Left kidney (tissue), 2 donors: ENCODE data around the gene COQ8B. TPM values are rescaled to one million over a fixed set of nuclear protein-coding genes. Genes with fewer than 3 reads are reported as not detected.
"Not testable (repeated sequence)": the region's sequence is repeated elsewhere in the genome, so short reads cannot be mapped to it uniquely, and the experiment has no call there.

Source experiments
- DNase-seq: peaks from one replicate; pipeline ENCODE4 v3.0.0-alpha.2; 2013
- polyA plus RNA-seq: library from polyadenylated mRNA; unstranded; fragments of 120-200 nt; gene quantifications from one replicate; pipeline ENCODE4 v1.2.1, GENCODE V29; 2013; ENCODE audit not compliant: insufficient read length

The COQ8B gene
- polyA plus RNA-seq, 1 donor, result 30.3 TPM

DNA sequence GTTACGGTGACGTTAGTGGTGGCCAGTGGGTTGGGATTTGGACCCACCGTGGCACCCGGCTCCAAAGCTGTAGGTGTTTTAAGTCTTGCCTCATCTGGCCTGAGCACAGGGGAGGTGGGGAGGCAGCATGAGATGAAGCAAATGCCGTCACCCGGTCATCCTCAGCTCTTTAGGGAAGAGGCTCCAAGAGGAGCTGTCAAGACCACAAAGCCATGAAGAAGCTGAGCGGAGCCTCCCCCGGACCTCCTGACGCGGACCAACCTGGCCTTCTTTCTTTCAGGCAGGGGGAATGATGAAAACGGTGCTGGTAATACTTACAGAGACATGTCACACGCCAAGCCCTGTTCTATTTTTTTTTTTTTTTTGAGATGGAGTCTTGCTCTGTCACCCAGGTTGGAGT is 26.2 kb upstream of the COQ8B start:
- no peak for DNase-seq

- no peak for DNase-seq
Observed at GRCh38 chr19:40742477-40742876, 25.8 kb upstream of the COQ8B start.

GRCh38 chr19:40741527-40742390 is 25.1 kb upstream of the COQ8B start:
- no peak for DNase-seq

DNA sequence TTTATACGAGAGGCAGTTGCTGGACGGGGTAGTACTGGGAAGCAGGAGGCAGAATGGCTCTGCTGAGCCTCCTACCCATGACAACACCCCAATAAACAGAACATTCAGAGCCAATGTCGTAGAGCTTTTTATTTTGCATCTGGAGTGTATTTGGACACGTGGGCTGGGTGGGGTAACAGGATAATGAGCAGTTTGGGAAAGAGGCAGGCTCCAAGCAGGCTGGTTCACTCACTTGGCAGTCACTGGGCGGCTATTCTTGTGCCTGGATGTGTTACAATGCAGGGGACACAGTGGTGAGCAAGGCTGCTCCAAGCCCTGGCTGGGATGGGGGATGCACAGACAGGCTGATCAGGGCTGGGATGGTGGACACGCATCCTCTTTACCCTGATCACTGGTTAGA is 24.1 kb upstream of the COQ8B start:
- DNase-seq, result no peak

- DNase-seq, result no peak
Observed at GRCh38 chr19:40739871-40740703, 23.4 kb upstream of the COQ8B start.

DNA sequence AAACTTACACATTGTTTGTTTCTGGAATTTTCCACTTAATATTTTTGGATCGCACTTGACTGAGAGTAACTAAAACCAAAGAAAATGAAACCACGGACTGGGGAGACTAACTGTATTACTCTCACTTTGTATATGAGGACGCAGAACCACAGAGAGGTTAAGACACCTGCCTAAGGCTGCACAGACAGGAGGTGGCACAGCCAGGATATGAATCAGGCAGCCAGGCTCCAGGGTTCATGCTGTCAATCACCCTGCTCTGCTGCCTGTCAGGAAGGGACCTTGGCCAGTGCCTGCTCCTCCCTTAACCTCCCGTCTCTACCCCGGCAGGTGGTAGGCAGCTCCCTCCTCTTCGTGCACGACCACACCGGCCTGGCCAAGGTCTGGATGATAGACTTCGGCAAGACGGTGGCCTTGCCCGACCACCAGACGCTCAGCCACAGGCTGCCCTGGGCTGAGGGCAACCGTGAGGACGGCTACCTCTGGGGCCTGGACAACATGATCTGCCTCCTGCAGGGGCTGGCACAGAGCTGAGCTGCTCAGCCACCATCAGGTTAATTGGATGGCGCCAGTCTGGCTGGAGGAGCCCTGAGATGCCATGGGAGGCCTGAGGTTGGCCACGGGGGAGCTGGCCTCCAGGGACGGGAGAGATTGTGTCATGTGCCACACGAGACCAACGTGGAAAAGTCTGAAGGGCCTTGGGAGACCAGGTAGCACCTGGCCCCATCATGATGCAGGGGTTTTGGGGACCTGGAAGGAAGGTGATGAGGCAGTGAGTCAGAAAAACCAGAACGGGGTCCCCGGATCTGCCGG is 22.5 kb upstream of the COQ8B start:
- DNase-seq, result no peak

- no peak for DNase-seq
Observed at GRCh38 chr19:40737102-40737644, 20.5 kb upstream of the COQ8B start.

DNA sequence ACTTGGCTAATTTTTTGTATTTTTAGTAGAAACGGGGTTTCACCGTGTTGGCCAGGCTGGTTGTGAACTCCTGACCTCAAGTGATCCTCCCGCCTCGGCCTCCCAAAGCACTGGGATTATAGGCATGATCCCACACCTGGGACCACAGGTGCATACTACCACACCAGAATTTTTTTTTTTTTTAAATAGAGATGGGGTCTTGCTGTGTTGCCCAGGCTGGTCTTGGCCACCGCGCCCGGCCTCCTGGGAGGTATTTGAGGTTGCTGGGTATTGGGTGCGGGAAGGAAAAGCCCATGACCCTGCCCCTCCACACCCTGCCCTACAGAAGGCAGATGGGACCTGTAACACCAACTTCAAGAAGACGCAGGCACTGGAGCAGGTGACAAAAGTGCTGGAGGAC is 20.0 kb upstream of the COQ8B start:
- DNase-seq, result no peak

- DNase-seq, result no peak
Observed at GRCh38 chr19:40735013-40735771, 18.5 kb upstream of the COQ8B start.

GRCh38 chr19:40733149-40733548 is 16.5 kb upstream of the COQ8B start:
- no peak for DNase-seq

DNA sequence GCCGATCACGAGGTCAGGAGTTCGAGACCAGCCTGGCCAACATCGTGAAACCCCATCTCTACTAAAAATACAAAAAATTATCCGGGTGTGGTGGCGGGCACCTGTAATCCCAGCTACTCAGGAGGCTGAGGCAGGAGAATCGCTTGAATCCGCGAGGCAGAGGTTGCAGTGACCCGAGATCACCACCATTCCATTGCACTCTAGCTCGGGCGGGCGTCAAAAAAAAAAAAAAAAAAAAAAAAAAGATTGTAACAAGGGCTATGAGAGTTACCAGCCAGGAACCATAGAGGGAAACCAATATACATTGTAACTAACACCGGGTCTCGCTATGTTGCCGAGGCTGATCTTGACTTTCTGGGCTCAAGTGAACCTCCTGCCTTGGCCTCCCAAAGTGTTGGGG is 15.6 kb upstream of the COQ8B start:
- not testable (repeated sequence) for DNase-seq

- not testable (repeated sequence) for DNase-seq
Observed at GRCh38 chr19:40730065-40730464, 13.4 kb upstream of the COQ8B start.

GRCh38 chr19:40726279-40726678 is 9.6 kb upstream of the COQ8B start:
- DNase-seq, result no peak

DNA sequence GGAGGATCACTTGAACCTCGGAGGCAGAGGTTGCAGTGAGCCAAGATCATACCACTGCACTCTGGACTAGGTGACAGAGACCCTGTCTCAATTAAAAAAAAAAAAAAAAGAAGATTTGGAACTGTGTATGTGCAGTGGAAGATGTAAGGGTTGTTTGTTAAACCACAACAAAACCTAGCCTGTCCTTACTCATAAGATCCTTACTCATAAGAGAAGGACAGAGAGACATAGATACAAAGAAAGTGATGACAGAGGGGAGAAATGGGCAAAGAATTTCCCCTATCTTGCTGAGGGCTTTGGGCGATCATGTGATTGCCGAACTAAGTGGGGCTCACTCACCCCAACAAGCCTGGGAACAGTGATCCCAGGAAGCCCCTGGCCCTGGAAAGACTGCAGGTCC is 8.2 kb upstream of the COQ8B start:
- DNase-seq, result no peak

DNA sequence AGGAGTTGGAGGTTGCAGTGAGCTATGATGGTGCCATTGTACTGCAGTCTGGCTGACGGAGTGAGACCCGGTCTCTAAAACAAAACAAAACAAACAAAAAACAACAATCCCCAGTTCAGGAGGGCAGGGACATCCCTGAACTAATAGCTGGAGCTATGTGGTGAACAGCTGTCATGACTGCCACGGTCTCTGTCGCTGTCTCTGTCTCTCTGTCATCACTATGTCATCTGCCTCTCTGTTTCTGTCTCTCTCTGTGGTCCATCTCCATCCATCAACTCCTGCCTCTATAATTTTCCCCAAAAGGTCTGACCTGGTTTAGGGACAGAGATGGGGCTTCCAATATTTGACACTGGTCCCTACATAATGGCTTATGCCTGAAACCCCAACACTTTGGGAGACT is 7.6 kb upstream of the COQ8B start:
- DNase-seq, result no peak

DNA sequence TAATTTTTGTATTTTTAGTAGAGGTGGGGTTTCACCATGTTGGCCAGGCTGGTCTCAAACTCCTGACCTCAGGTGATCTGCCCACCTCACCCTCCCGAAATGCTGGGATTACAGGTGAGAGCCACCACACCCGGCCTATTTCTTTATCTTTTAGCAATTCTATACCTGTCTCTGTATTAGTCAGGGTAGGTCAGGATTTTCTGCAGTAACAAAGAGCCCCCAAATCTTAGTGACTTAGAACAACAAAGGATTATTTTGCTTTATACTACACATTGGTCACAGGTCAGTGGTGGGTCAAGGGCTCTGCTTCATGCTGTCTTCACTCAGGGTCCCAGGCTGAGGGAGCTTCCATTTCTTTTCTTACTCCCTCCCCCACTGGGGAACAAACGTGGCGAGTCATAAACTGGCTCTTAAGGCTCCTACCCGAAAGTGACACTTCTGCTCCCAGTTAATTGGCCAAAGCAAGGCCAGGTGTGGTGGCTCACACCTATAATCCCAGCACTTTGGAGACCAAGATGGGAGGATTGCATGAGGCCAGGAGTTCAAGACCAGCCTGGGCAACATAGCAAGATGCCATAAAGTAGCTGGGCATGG is 7.1 kb upstream of the COQ8B start:
- no peak for DNase-seq

- no peak for DNase-seq
Observed at GRCh38 chr19:40721936-40722661, 5.4 kb upstream of the COQ8B start.

GRCh38 chr19:40721140-40721486 is 4.4 kb upstream of the COQ8B start:
- no peak for DNase-seq

GRCh38 chr19:40719414-40719894 is 2.8 kb upstream of the COQ8B start:
- no peak for DNase-seq

DNA sequence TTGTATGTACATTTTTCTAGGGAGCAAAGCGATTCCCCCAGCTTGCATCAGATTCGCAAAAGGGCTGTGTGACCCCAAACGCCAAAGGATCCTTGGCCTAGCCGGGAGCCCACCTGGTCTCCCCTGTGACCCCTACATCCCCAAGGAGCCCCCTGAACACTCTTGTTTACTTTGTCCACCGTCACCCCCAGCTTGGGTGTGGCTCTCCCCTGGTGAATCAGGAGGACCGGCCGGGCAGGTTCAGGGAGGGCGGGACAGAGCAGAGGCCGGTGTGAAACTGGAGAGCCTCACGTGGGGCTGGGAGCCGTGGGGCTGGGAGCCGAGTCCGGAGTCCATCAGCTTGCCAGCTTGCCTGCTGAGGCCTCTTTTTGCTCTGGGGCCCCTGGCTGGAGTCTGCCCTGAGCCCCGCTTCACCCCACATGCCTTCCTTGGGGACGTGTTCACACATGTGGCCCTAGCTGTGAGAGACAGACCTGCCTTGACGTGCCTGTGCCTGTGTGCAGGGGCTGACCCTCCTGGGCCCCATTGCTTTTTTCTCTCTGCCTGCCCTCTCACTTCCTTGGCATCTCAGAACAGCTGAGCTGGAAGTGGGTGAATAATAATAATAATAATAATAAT is 2.2 kb upstream of the COQ8B start:
- no peak for DNase-seq
